Measurements from ENCODE around the gene PTPRC. TPM values are rescaled to one million over a fixed set of nuclear protein-coding genes. Genes with fewer than 3 reads are reported as not detected.

Gene PTPRC
- polyA plus RNA-seq, 3 donors from 2014 or later = 1,000 to 1,490 (median 1,080) TPM

DNA sequence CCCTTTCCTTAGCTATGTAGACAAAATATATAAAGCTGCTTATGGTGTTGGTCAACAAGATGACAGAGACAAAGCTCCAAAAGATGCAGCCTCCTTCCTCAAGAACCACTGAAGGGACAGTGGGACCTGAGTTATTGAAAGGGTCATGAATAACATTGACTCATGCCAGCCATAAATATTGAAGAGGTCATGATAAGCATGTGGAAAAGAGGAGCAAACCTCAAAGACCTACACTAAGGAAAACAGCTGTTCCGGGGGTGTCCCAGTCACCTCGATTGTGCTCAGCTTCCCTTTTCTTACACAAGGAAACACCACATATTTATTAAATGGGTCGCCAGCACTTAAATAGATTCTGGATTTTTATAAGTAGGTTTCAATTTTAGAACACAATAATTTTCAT, 112.9 kb downstream of the PTPRC start:
- H3K4me1 Mint-ChIP-seq = peaks cover 24 to 57% of the 10 kb centered on the region in 2 donors
- H3K9me3 Mint-ChIP-seq = no peaks in the 10 kb centered on the region
- peaks cover 2 to 25% (median 24%) of the 10 kb centered on the region in 3 donors for H3K27me3 Mint-ChIP-seq (ENCODE audit: low read depth in 3 of 3)
- no peak for DNase-seq
- no peak overlapping the region for H3K4me3 Mint-ChIP-seq
- H3K27ac Mint-ChIP-seq = peak overlapping the region in 5 of 6 donors; percentile 41 to 71 (median 51)
- peaks cover 24 to 66% (median 60%) of the 10 kb centered on the region in 3 donors for H3K36me3 Mint-ChIP-seq

- DNase-seq = no peak
- H3K4me3 Mint-ChIP-seq = no peak overlapping the region
- H3K27me3 Mint-ChIP-seq (ENCODE audit: low read depth in 3 of 3) = peaks cover 2 to 28% (median 24%) of the 10 kb centered on the region in 3 donors
- H3K4me1 Mint-ChIP-seq = peaks cover 17 to 64% of the 10 kb centered on the region in 2 donors
- peak overlapping the region in 4 of 6 donors; percentile 28 to 58 (median 45) for H3K27ac Mint-ChIP-seq
- no peaks in the 10 kb centered on the region for H3K9me3 Mint-ChIP-seq
- peaks cover 27 to 59% (median 56%) of the 10 kb centered on the region in 3 donors for H3K36me3 Mint-ChIP-seq
These were observed 115.8 kb downstream of the PTPRC start for GRCh38 chr1:198754670-198755069.

- no peak for DNase-seq
- Mint-ChIP-seq H3K27ac (peak overlapping the region in 4 of 6 donors; percentile 28 to 62 (median 50)), H3K27me3 (ENCODE audit: low read depth in 3 of 3) (peaks cover 2 to 35% (median 26%) of the 10 kb centered on the region in 3 donors), H3K4me3 (no peak overlapping the region), H3K9me3 (no peaks in the 10 kb centered on the region), H3K36me3 (peaks cover 30 to 56% (median 52%) of the 10 kb centered on the region in 3 donors), H3K4me1 (peaks cover 15 to 70% of the 10 kb centered on the region in 2 donors)
These were observed 116.9 kb downstream of the PTPRC start for GRCh38 chr1:198755715-198756114.

- Mint-ChIP-seq H3K27me3 (ENCODE audit: low read depth in 3 of 3) (peaks cover 4 to 39% (median 19%) of the 10 kb centered on the region in 3 donors), H3K4me1 (peaks cover 19 to 70% of the 10 kb centered on the region in 2 donors), H3K4me3 (no peak overlapping the region), H3K36me3 (peaks cover 22 to 48% (median 44%) of the 10 kb centered on the region in 3 donors), H3K27ac (peak overlapping the region in 4 of 6 donors; percentile 2 to 62 (median 26)), H3K9me3 (no peaks in the 10 kb centered on the region)
- no peak for DNase-seq
These were observed 117.6 kb downstream of the PTPRC start for GRCh38 chr1:198756470-198756869.

DNA sequence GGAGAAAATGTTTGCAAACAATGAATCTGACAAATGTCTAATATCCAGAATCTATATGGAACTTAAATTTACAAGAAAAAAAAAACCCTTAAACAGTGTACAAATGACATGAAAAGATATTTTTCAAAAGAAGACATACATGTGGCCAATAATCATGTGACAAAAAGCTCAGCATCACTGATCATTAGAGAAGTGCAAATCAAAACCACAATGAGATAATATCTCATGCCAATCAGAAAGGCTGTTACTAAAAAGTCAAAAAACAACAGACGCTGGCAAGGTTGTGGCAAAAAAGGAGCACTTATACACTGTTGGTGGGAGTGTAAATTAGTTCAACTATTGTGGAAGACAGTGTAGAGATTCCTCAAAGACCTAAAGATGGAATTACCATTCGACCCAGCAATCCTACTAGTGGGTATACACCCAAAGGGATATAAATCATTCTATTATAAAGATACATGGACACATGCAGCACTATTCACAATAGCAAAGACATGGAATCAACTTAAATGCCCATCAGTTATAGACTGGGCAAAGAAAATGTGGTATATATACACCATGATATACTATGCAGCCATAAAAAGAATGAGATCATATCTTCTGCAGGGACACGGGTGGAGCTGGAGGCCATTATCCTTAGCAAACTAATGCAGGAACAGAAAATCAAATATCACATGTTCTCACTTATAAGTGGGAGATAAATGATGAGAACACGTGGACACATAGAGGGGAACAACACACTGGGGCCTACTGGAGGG, 123.2 kb downstream of the PTPRC start:
- peak in 1 of 3 donors; percentile 30 for DNase-seq
- H3K27me3 Mint-ChIP-seq (ENCODE audit: low read depth in 3 of 3) = peaks cover 2 to 55% (median 6%) of the 10 kb centered on the region in 3 donors
- H3K4me1 Mint-ChIP-seq = peaks cover 37 to 76% of the 10 kb centered on the region in 2 donors
- H3K27ac Mint-ChIP-seq = peak overlapping the region; percentile 19 to 89 (median 65)
- H3K36me3 Mint-ChIP-seq = peaks cover 0 to 11% (median 3%) of the 10 kb centered on the region in 3 donors
- no peaks in the 10 kb centered on the region for H3K9me3 Mint-ChIP-seq
- H3K4me3 Mint-ChIP-seq = peak overlapping the region in 1 of 5 donors; percentile 29

DNA sequence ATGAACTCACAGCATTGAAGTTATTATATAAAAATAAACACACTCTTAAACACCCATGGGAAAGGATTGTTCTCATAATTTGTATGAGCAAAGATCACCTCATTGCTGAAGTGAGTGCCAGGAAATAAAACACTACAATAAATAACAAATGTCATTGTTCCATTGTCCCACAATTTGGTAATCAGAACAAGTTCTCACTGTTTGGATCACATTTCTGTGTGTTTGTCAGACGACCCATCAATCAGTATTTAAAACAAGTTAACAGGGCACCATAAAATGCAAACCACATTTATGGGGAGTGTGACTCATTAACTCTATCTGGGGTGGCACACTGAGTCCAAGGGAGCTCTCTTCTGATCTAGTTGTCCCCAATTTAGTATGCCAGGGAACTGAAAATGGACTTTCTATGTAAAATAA, 124.5 kb downstream of the PTPRC start:
- Mint-ChIP-seq H3K27ac (peak overlapping the region in 2 of 6 donors; percentile 21 to 69), H3K36me3 (peaks cover 0 to 7% (median 0%) of the 10 kb centered on the region in 3 donors), H3K4me1 (peaks cover 37 to 67% of the 10 kb centered on the region in 2 donors), H3K9me3 (no peaks in the 10 kb centered on the region), H3K4me3 (no peak overlapping the region), H3K27me3 (ENCODE audit: low read depth in 3 of 3) (peaks cover 2 to 55% (median 6%) of the 10 kb centered on the region in 3 donors)
- no peak for DNase-seq

DNA sequence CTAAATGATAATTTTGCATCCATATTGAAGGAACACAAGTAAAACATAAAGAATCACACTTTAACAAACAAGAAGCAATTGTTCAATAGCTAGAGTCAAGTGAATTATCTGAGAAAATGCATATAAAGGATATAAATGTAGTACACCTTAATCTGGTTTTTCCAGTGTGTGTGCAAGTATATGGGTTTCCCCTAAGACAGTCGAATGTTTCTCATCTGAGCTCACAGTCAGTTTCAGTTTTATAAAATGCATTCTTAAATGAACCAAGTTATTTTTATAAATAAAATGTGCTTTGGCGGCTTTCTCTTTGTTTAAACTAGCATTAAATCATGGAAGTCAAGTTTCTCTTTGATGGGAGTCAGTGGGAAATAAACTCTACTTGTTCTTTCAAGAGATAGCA, 125.9 kb downstream of the PTPRC start:
- Mint-ChIP-seq H3K4me3 (peak overlapping the region in 2 of 5 donors; percentile 8 to 9), H3K27ac (no peak overlapping the region), H3K9me3 (no peaks in the 10 kb centered on the region), H3K27me3 (ENCODE audit: low read depth in 3 of 3) (peaks cover 2 to 51% (median 5%) of the 10 kb centered on the region in 3 donors), H3K36me3 (peaks cover 0 to 5% (median 0%) of the 10 kb centered on the region in 3 donors), H3K4me1 (peaks cover 37 to 62% of the 10 kb centered on the region in 2 donors)
- no peak for DNase-seq

- no peak overlapping the region for H3K4me3 Mint-ChIP-seq
- peaks cover 1 to 44% (median 2%) of the 10 kb centered on the region in 3 donors for H3K27me3 Mint-ChIP-seq (ENCODE audit: low read depth in 3 of 3)
- no peaks in the 10 kb centered on the region for H3K36me3 Mint-ChIP-seq
- no peak overlapping the region for H3K27ac Mint-ChIP-seq
- H3K9me3 Mint-ChIP-seq = no peaks in the 10 kb centered on the region
- peaks cover 37 to 55% of the 10 kb centered on the region in 2 donors for H3K4me1 Mint-ChIP-seq
- no peak for DNase-seq
These were observed 126.6 kb downstream of the PTPRC start for GRCh38 chr1:198765416-198765815.

DNA sequence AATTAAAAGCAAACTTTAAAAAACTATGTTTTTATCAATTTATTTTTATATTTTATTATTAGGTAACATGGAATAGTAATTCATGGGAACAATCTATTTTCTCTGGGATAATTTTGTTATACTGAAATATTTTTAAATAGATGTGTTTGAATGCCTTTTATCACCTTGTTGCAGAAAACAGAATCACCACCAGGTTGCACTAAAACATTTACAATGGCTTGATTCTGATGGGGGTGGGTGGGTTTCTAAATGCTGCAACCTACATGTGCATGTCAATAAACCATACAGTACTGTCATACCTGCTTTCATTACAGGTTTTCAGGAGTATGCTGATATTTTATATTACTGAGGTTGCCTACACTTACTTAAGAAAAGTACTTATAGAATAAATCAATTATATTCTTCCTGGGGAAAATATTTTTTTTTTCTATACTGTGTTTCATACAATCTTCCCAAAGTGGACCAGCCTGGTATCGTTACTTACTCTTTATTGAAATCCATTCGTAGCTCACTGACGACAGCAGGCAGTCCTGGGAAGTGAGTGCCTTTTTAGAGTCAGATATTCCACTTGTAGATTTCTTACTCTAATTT, 132.8 kb downstream of the PTPRC start:
- H3K27ac Mint-ChIP-seq = no peak overlapping the region
- H3K36me3 Mint-ChIP-seq = no peaks in the 10 kb centered on the region
- no peak overlapping the region for H3K4me3 Mint-ChIP-seq
- H3K9me3 Mint-ChIP-seq = no peaks in the 10 kb centered on the region
- H3K27me3 Mint-ChIP-seq (ENCODE audit: low read depth in 3 of 3) = peaks cover 0 to 2% (median 1%) of the 10 kb centered on the region in 3 donors
- peak in 1 of 3 donors; percentile 31 for DNase-seq
- peaks cover 2 to 3% of the 10 kb centered on the region in 2 donors for H3K4me1 Mint-ChIP-seq

DNA sequence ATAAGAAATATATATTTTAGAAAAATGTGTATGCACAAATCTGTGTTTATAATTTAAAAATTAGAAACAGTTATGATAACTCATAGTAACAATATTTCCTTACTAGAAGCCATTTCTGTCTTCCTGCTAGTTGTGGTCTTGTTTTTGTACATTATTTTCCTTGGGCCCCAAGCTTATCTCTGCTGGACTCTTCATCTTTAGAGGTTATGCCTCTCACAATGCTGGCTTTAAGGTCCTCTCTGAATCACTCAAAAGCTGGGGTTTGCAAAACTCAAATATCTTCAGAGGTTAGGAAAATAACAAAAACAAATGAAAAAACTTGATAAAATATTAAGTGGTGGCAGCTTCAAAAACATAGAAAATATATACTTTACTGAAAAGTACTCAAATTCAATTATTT, 133.8 kb downstream of the PTPRC start:
- Mint-ChIP-seq H3K9me3 (no peaks in the 10 kb centered on the region), H3K27me3 (ENCODE audit: low read depth in 3 of 3) (peaks cover 0 to 1% (median 0%) of the 10 kb centered on the region in 3 donors), H3K4me3 (no peak overlapping the region), H3K4me1 (peaks cover 5 to 8% of the 10 kb centered on the region in 2 donors), H3K27ac (no peak overlapping the region), H3K36me3 (no peaks in the 10 kb centered on the region)
- DNase-seq = no peak

GRCh38 chr1:198773030-198773429, 134.2 kb downstream of the PTPRC start:
- Mint-ChIP-seq H3K27ac (no peak overlapping the region), H3K4me1 (peaks cover 5 to 8% of the 10 kb centered on the region in 2 donors), H3K27me3 (ENCODE audit: low read depth in 3 of 3) (peaks cover 0 to 1% (median 0%) of the 10 kb centered on the region in 3 donors), H3K4me3 (no peak overlapping the region), H3K36me3 (no peaks in the 10 kb centered on the region), H3K9me3 (no peaks in the 10 kb centered on the region)
- DNase-seq = no peak

GRCh38 chr1:198773523-198773922, 134.7 kb downstream of the PTPRC start:
- no peak overlapping the region for H3K4me3 Mint-ChIP-seq
- no peak overlapping the region for H3K27ac Mint-ChIP-seq
- peaks cover 5 to 8% of the 10 kb centered on the region in 2 donors for H3K4me1 Mint-ChIP-seq
- no peaks in the 10 kb centered on the region for H3K9me3 Mint-ChIP-seq
- no peaks in the 10 kb centered on the region for H3K36me3 Mint-ChIP-seq
- DNase-seq = no peak
- H3K27me3 Mint-ChIP-seq (ENCODE audit: low read depth in 3 of 3) = peaks cover 0 to 1% (median 0%) of the 10 kb centered on the region in 3 donors

DNA sequence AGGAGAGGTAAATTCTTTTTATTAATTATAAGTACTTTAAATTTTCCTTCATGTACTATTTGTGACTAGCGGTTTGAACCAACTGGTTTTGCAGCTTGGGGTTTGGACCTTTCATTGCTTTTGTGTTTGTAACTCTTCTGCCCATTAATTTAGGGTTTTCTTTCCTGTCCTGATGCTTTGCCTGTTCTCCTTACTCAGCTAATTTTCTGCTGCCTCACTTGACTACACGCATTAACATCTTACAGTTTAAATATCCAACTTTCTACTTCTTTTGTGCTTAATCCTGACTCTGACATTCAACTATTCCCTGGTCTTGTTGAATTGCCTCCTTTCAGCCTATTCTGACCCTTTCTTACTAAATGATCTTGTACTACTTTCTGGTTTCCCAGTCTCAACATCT, 135.6 kb downstream of the PTPRC start:
- DNase-seq = no peak
- Mint-ChIP-seq H3K27me3 (ENCODE audit: low read depth in 3 of 3) (peaks cover 0 to 1% (median 0%) of the 10 kb centered on the region in 3 donors), H3K27ac (no peak overlapping the region), H3K36me3 (no peaks in the 10 kb centered on the region), H3K4me1 (peaks cover 5 to 8% of the 10 kb centered on the region in 2 donors), H3K9me3 (no peaks in the 10 kb centered on the region), H3K4me3 (no peak overlapping the region)

DNA sequence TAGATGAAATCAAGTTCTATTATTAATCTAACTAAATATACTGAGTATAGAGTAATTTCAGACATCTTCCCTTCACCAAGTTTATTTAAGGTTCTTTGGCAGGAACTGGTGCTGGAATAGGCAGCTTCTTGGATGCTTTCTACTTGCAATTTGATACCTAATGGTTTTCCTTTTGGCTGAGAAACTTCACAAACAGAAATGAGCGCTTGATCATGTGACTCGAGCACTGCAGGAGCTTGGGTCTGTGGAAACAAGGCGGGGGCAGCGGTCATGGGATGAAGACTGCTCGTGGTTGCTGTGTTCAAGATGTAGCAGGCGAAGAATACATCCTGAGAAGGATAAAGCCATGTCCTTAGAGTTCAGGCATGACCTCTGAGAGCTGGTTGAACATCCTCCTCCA, 136.8 kb downstream of the PTPRC start:
- no peaks in the 10 kb centered on the region for H3K36me3 Mint-ChIP-seq
- no peak overlapping the region for H3K27ac Mint-ChIP-seq
- H3K4me3 Mint-ChIP-seq = no peak overlapping the region
- H3K27me3 Mint-ChIP-seq (ENCODE audit: low read depth in 3 of 3) = peaks cover 0 to 1% (median 0%) of the 10 kb centered on the region in 3 donors
- no peak for DNase-seq
- peaks cover 5 to 8% of the 10 kb centered on the region in 2 donors for H3K4me1 Mint-ChIP-seq
- H3K9me3 Mint-ChIP-seq = no peaks in the 10 kb centered on the region

Measured in immature natural killer cell (primary cell).